HEK293T (cell line): Measurements from ENCODE around the gene ABHD12.
"Not testable (repeated sequence)": the region's sequence is repeated elsewhere in the genome, so short reads cannot be mapped to it uniquely, and the experiment has no call there.

Experiments
- ARNT ChIP-seq: fragments of 450-650 bp; IDR thresholded peaks from 2 replicates; pipeline ENCODE4 v1.6.1; 2017; ENCODE audit warnings: mild to moderate bottlenecking
- BHLHE40 ChIP-seq: fragments of 450-650 bp; IDR thresholded peaks from 2 replicates; pipeline ENCODE4 v1.6.1; 2016; ENCODE audit warnings: mild to moderate bottlenecking, moderate library complexity, borderline replicate concordance
- CTBP1 ChIP-seq: fragments of 450-650 bp; IDR thresholded peaks from 2 replicates; pipeline ENCODE4 v1.6.1; 2016; ENCODE audit warnings: borderline replicate concordance
- ELF4 ChIP-seq: fragments of 450-650 bp; IDR thresholded peaks from 2 replicates; pipeline ENCODE4 v1.6.1; 2017; ENCODE audit warnings: antibody characterized with exemption
- FOXK2 ChIP-seq: fragments of 450-650 bp; IDR thresholded peaks from 2 replicates; pipeline ENCODE4 v1.6.1; 2016; ENCODE audit warnings: mild to moderate bottlenecking
- FOXM1 ChIP-seq: fragments of 450-650 bp; IDR thresholded peaks from 2 replicates; pipeline ENCODE4 v1.6.1; 2017; ENCODE audit warnings: mild to moderate bottlenecking, borderline replicate concordance
- L3MBTL2 ChIP-seq: fragments of 450-650 bp; conservative IDR thresholded peaks from 2 replicates; pipeline ENCODE4 v1.6.1; 2016; ENCODE audit warnings: mild to moderate bottlenecking
- LEF1 ChIP-seq: fragments of 450-650 bp; IDR thresholded peaks from 2 replicates; pipeline ENCODE4 v1.6.1; 2017; ENCODE audit warnings: mild to moderate bottlenecking, borderline replicate concordance
- NFRKB ChIP-seq: fragments of 450-650 bp; IDR thresholded peaks from 2 replicates; pipeline ENCODE4 v1.6.1; 2016; ENCODE audit warnings: mild to moderate bottlenecking, moderate library complexity
- PKNOX1 ChIP-seq: fragments of 450-650 bp; IDR thresholded peaks from 2 replicates; pipeline ENCODE4 v1.6.1; 2016
- SP1 ChIP-seq: fragments of 450-650 bp; IDR thresholded peaks from 2 replicates; pipeline ENCODE4 v1.6.1; 2017
- SUZ12 ChIP-seq: fragments of 450-650 bp; IDR thresholded peaks from 2 replicates; pipeline ENCODE4 v1.6.1; 2016; ENCODE audit warnings: mild to moderate bottlenecking
- ZNF384 ChIP-seq: fragments of 450-650 bp; IDR thresholded peaks from 2 replicates; pipeline ENCODE4 v1.6.1; 2016

GRCh38 chr20:25260770-25261437, 129.7 kb downstream of the ABHD12 start:
- TF ChIP-seq ZNF384, SP1, FOXM1, L3MBTL2, ARNT, BHLHE40, ELF4, CTBP1, SUZ12, NFRKB, LEF1, PKNOX1, FOXK2: not testable (repeated sequence)
